Thoracic aorta (tissue), 2 donors: ENCODE measurements around the gene ITPRIPL2. TPM values are rescaled to one million over a fixed set of nuclear protein-coding genes. Genes with fewer than 3 reads are reported as not detected.

ENCODE experiments used
- ATAC-seq: fragments of 150-250 bp; one replicate; pipeline ENCODE4 v1.8.0; 2017; ENCODE audit warnings: low read depth; ENCODE audit not compliant: insufficient number of reproducible peaks, low FRiP score
- DNase-seq: peaks from one replicate; pipeline ENCODE4 v3.0.0-alpha.2; 2020; ENCODE audit warnings: low spot score
- H3K27ac ChIP-seq, 2 donors: fragments of 200-600 bp; sonication (generic); 1 replicate in 1 of 2; 2 replicates in 1 of 2; pipeline ENCODE4 v1.5.1; 2016; ENCODE audit warnings: mild to moderate bottlenecking in 2 of 2, moderate library complexity in 2 of 2
- H3K27me3 ChIP-seq: fragments of 200-600 bp; sonication (generic); replicated peaks from 2 replicates; pipeline ENCODE4 v1.6.0; 2016; ENCODE audit warnings: mild to moderate bottlenecking; ENCODE audit not compliant: insufficient read depth
- H3K36me3 ChIP-seq: fragments of 200-600 bp; sonication (generic); one replicate; pipeline ENCODE4 v1.5.1; 2016
- H3K4me1 ChIP-seq, 2 donors: fragments of 200-600 bp; sonication (generic); 1 replicate in 1 of 2; 2 replicates in 1 of 2; pipeline versions ENCODE4 v1.5.1 to v1.6.0; 2016; ENCODE audit warnings: low read depth in 2 of 2, mild to moderate bottlenecking in 1 of 2; ENCODE audit not compliant: control insufficient read depth in 1 of 2
- H3K4me3 ChIP-seq: fragments of 200-600 bp; sonication (generic); 2 replicates; pipeline ENCODE4 v1.5.1; 2016; ENCODE audit warnings: mild to moderate bottlenecking
- H3K9me3 ChIP-seq: fragments of 200-600 bp; sonication (generic); 2 replicates; pipeline ENCODE4 v1.5.1; 2016
- total RNA-seq, 2 donors: library from RNA; depleted of rRNA; stranded (reverse); fragments of >200 nt; gene quantifications; one replicate each; pipeline versions ENCODE4 v1.1.0 to v1.2.3, GENCODE V29; 2016
- TF ChIP-seq, protein P1 (sequence below): fragments of 200-600 bp; sonication (generic); IDR thresholded peaks from one replicate; pipeline ENCODE4 v1.5.1; 2019; ENCODE audit warnings: antibody characterized with exemption

ITPRIPL2 gene
- total RNA-seq, 2 donors from 2014 or later: 113 to 118 TPM

DNA sequence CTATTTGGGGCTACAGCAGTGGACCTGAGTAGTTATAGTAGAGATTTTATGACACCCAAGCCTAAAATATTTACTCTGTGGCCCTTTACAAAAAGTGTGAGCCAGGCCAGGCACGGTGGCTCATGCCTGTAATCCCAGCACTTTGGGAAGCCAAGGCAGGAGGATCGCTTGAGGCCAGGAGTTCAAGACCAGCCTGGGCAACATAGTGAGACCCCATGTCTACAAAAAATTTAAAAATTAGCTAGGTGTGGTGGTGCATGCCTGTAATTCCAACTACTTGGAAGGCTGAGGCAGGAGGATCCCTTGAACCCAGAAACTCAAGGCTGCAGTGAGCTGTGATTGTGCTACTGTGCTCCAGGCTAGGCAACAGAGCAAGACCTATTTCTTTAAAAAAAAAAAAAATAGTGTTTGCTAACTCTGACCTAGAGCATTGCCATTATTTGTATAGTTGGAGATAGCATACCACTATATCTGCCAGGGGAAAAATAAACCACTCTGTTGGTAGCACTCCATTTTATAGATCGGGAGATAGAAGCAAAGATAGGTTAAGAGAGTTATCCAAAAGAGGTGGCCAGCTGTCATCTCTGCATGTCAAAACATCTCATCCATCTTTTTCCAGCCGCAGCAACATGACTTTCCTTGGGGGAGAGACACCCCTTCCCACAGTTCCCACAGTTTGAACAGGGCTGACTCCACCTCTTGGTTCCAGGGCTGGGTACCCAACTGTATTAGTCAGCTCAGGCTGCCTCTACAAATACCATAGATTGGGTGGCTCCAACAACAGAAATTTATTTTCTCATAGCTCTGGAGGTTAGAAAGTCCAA, 3.0 kb upstream of the ITPRIPL2 start:
- Histone ChIP-seq H3K36me3 (peaks cover 5% of the 10 kb centered on the region), H3K9me3 (no peaks in the 10 kb centered on the region), H3K27ac (no peak overlapping the region), H3K27me3 (no peaks in the 10 kb centered on the region), H3K4me1 (peaks cover 11 to 18% of the 10 kb centered on the region in 2 donors), H3K4me3 (no peak overlapping the region)
- no peak for DNase-seq
- ATAC-seq: no peak
- TF ChIP-seq, protein P1, sequence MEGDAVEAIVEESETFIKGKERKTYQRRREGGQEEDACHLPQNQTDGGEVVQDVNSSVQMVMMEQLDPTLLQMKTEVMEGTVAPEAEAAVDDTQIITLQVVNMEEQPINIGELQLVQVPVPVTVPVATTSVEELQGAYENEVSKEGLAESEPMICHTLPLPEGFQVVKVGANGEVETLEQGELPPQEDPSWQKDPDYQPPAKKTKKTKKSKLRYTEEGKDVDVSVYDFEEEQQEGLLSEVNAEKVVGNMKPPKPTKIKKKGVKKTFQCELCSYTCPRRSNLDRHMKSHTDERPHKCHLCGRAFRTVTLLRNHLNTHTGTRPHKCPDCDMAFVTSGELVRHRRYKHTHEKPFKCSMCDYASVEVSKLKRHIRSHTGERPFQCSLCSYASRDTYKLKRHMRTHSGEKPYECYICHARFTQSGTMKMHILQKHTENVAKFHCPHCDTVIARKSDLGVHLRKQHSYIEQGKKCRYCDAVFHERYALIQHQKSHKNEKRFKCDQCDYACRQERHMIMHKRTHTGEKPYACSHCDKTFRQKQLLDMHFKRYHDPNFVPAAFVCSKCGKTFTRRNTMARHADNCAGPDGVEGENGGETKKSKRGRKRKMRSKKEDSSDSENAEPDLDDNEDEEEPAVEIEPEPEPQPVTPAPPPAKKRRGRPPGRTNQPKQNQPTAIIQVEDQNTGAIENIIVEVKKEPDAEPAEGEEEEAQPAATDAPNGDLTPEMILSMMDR: no peak

DNA sequence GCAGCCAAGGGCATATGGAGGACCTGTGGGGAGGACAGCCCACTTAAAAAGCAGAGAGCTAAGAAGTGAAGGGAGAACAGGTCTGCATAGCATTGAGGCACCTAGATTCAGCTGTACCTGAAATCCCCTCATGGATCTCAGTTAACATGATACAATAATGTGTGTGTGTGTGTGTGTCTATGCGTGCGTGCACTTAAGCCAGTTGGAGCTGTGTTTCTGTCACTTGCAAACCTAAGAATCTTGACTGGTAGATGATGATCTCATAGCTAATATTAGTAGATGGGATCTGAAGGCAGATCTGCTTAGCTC, 1.7 kb upstream of the ITPRIPL2 start:
- no peak for ATAC-seq
- Histone ChIP-seq H3K27ac (no peak overlapping the region), H3K4me1 (peaks cover 17 to 31% of the 10 kb centered on the region in 2 donors), H3K4me3 (no peak overlapping the region), H3K36me3 (peaks cover 8% of the 10 kb centered on the region), H3K27me3 (no peaks in the 10 kb centered on the region), H3K9me3 (no peaks in the 10 kb centered on the region)
- TF ChIP-seq, protein P1: no peak
- DNase-seq: no peak

DNA sequence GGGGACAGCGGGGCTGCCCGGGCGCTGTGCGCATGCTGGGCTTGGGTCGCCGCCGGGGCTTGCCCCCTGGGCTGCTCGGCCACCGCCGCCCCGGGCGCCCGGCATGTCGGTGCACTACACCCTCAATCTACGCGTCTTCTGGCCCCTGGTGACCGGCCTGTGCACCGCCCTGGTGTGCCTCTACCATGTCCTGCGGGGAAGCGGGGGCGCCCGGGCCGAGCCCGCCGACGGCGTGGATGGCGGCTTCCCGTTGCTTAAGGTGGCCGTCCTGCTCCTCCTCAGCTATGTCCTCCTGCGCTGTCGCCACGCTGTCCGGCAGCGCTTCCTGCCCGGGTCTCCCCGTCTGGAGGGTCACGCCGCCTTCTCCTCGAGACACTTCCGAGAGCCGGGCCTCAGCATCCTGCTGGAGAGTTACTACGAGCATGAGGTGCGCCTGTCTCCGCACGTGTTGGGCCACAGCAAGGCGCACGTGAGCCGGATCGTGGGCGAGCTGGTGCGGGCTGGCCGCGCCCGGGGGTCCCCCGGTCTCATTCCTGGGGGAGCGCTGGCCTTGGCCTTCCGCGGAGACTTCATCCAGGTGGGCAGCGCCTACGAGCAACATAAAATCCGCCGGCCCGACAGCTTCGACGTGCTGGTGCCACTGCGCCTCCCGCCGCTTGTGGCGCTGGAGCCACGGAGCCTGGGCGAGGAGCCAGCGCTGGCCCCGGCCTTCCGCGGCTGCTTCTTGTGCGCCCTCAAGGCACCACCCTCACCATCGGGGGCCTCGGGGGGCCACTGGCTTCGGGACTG, 789 bp downstream of the ITPRIPL2 start:
- peak overlapping the region; percentile 80 for H3K4me3 ChIP-seq
- DNase-seq: no peak
- no peaks in the 10 kb centered on the region for H3K27me3 ChIP-seq
- peaks cover 8% of the 10 kb centered on the region for H3K36me3 ChIP-seq
- H3K4me1 ChIP-seq: peaks cover 30 to 52% of the 10 kb centered on the region in 2 donors
- H3K9me3 ChIP-seq: no peaks in the 10 kb centered on the region
- TF ChIP-seq, protein P1: peak; percentile 48
- H3K27ac ChIP-seq: peak overlapping the region; percentile 87 to 98
- ATAC-seq: peak; percentile 7

DNA sequence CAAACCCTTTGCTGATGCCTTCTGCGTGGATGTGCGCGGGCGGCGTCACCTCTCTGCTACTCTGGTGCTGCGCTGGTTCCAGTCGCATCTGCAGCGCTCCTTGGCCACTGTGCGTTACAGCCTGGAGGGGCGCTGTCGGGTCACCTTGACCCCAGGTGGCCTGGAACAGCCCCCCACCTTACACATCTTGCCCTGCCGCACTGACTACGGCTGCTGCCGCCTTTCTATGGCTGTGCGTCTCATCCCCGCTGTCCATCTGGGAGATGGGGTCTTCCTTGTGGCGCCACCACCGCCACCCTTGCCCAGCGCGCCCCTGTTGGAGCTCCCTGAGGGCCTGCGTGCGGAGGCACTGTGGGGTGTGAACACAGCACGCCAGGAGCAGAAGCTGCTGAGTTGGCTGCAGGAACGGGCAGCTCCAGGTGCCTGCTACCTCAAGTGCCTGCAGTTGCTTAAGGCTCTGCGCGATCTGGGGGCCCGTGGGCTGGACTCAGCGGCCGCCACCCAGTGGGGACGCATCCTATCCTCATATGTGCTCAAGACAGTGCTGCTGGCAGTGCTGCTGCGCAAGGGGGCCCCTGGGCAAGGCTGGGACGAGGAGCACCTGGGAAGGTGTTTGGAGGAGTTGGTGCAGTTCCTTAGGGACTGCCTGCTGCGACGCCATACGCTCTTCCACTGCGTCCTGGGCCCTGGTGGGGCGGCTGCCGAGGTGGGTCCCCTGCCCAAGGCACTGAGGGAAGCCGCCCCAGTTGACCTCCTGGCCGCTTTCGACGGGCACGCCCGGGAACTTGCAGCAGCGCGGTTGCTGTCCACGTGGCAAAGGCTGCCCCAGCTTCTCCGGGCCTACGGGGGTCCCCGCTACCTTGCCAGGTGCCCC, 1.6 kb downstream of the ITPRIPL2 start:
- Histone ChIP-seq H3K36me3 (peaks cover 8% of the 10 kb centered on the region), H3K27me3 (no peaks in the 10 kb centered on the region), H3K9me3 (no peaks in the 10 kb centered on the region), H3K4me1 (peaks cover 36 to 58% of the 10 kb centered on the region in 2 donors), H3K4me3 (peak overlapping the region; percentile 80), H3K27ac (peak overlapping the region; percentile 87 to 98)
- DNase-seq: no peak
- TF ChIP-seq, protein P1: no peak
- no peak for ATAC-seq
